K562 (cell line): ENCODE measurements around the gene STK31. TPM values are rescaled to one million over a fixed set of nuclear protein-coding genes. Genes with fewer than 3 reads are reported as not detected.
A peak's percentile ranks its signal among the peaks of the same experiment; 100 is the strongest.

Experiments used
- ATAC-seq: fragments of 200-7000 bp; cut with Tn5 transposase; 3 replicates; pipeline ENCODE4 v1.9.1; 2020; ENCODE audit warnings: moderate library complexity
- BruUV-seq: library from RNA; stranded (reverse); fragments of 400-500 nt; replicated peaks from 2 replicates; lab custom pipeline; 2021; lab: Mats Ljungman, UMichigan
- CTCF ChIA-PET: fragments of 300-600 bp; formaldehyde crosslinking; extraction: SDS; loops from one replicate; lab custom pipeline; 2021; ENCODE audit warnings: low intra/inter-chr PET ratio; lab: Yijun Ruan, JAX
- POLR2A ChIA-PET: fragments of 300-600, 350-650 bp; sonication (Branson Sonifier 250); formaldehyde crosslinking; extraction: SDS; loops from one replicate; lab custom pipeline; 2021; ENCODE audit warnings: antibody characterized with exemption, inconsistent platforms; lab: Yijun Ruan, JAX
- DNase-seq, 4 experiments: peaks; one replicate each; pipeline versions ENCODE4 v3.0.0 to v3.0.0-alpha.2; 2011 to 2018; ENCODE audit warnings: low spot score in 3 of 4, mixed read lengths in 3 of 4; ENCODE audit errors: extremely low read depth in 1 of 4
- FAIRE-seq: peaks from 2 replicates; lab custom pipeline; 2011; peaks lifted over from hg19 to GRCh38; lab: Jason Lieb, UNC
- H2AFZ ChIP-seq: 2 replicates; pipeline ENCODE4 v1.6.0; 2011; ENCODE audit warnings: low read depth, low read length, control low read depth, inconsistent platforms
- H3K27ac ChIP-seq: fragments of 200-600 bp; 3 replicates; pipeline ENCODE4 v1.8.0; 2011; ENCODE audit warnings: low read depth, mild to moderate bottlenecking, control low read depth, inconsistent platforms, low read length, moderate library complexity, mixed read lengths; ENCODE audit errors: extremely low read depth
- H3K27me3 ChIP-seq, 2 experiments: fragments of 300-600 bp in 1 of 2; 2 replicates in 1 of 2; 3 replicates in 1 of 2; pipeline versions ENCODE4 v1.6.0 to v1.8.0; 2011; ENCODE audit warnings: inconsistent platforms in 2 of 2, low read length in 2 of 2, mild to moderate bottlenecking in 1 of 2, mixed read lengths in 1 of 2, moderate library complexity in 1 of 2; ENCODE audit not compliant: control insufficient read depth in 2 of 2, insufficient read depth in 2 of 2
- H3K36me3 ChIP-seq: fragments of 300-600 bp; 3 replicates; pipeline ENCODE4 v1.8.0; 2011; ENCODE audit warnings: mild to moderate bottlenecking, low read length, inconsistent platforms; ENCODE audit not compliant: control insufficient read depth, insufficient read depth
- H3K4me1 ChIP-seq, 2 experiments: fragments of 200-600 bp in 1 of 2; replicated peaks in 1 of 2; 2 replicates in 1 of 2; 3 replicates in 1 of 2; pipeline versions ENCODE4 v1.5.1 to v1.8.0; 2011; ENCODE audit warnings: inconsistent platforms in 2 of 2, low read length in 2 of 2, mild to moderate bottlenecking in 1 of 2, mixed read lengths in 1 of 2, moderate library complexity in 1 of 2; ENCODE audit not compliant: control insufficient read depth in 2 of 2, insufficient read depth in 2 of 2
- H3K4me2 ChIP-seq: 2 replicates; pipeline ENCODE4 v1.6.1; 2011; ENCODE audit warnings: low read length, control low read depth, inconsistent platforms, mixed read lengths; ENCODE audit not compliant: insufficient read depth
- H3K4me3 ChIP-seq: fragments of 200-600 bp; sonication (generic), shearing (Covaris generic); 2 replicates; pipeline ENCODE4 v1.5.1; 2016; ENCODE audit warnings: control low read depth, inconsistent platforms
- H3K79me2 ChIP-seq: fragments of 200-600 bp; 3 replicates; pipeline ENCODE4 v1.8.0; 2011; ENCODE audit warnings: low read length, inconsistent platforms; ENCODE audit not compliant: control insufficient read depth, insufficient read depth
- H3K9ac ChIP-seq, 2 experiments: 2 replicates each; pipeline versions ENCODE4 v1.6.0 to v1.6.1; 2011; ENCODE audit warnings: low read depth in 2 of 2, low read length in 2 of 2, control low read depth in 1 of 2, inconsistent platforms in 1 of 2, mild to moderate bottlenecking in 1 of 2, mixed read lengths in 1 of 2; ENCODE audit not compliant: insufficient read depth in 1 of 2
- H3K9me1 ChIP-seq: one replicate; pipeline ENCODE4 v1.6.0; 2011; ENCODE audit warnings: inconsistent platforms, mild to moderate bottlenecking, low read length, moderate library complexity; ENCODE audit not compliant: control insufficient read depth, insufficient read depth
- H3K9me3 ChIP-seq: replicated peaks from 2 replicates; pipeline ENCODE4 v1.5.1; 2011; ENCODE audit warnings: low read depth, low read length, inconsistent platforms; ENCODE audit not compliant: control insufficient read depth, insufficient read depth
- H4K20me1 ChIP-seq: replicated peaks from 2 replicates; pipeline ENCODE4 v1.6.1; 2011; ENCODE audit warnings: low read length, inconsistent platforms, mixed read lengths; ENCODE audit not compliant: control insufficient read depth, insufficient read depth
- ASH1L ChIP-seq: fragments of 450-650 bp; IDR thresholded peaks from 2 replicates; pipeline ENCODE4 v1.6.1; 2018; ENCODE audit warnings: borderline replicate concordance, mild to moderate bottlenecking, low read depth; ENCODE audit not compliant: partially characterized antibody
- BRF1 ChIP-seq: IDR thresholded peaks from 3 replicates; pipeline ENCODE4 v1.6.1; 2011; ENCODE audit warnings: borderline replicate concordance, mild to moderate bottlenecking; ENCODE audit not compliant: insufficient read length; ENCODE audit errors: extremely low read depth
- CCNT2 ChIP-seq: IDR thresholded peaks from 2 replicates; pipeline ENCODE4 v1.6.1; 2011; ENCODE audit warnings: borderline replicate concordance, low read depth, mild to moderate bottlenecking, moderate library complexity, mixed read lengths, low read length; ENCODE audit not compliant: insufficient read length; ENCODE audit errors: extremely low read depth
- CXXC5 ChIP-seq: fragments of 250-450 bp; sonication (Bioruptor Pico); IDR thresholded peaks from 2 replicates; pipeline ENCODE4 v1.8.0; 2022; ENCODE audit warnings: inconsistent platforms, mild to moderate bottlenecking, moderate library complexity
- HIVEP1 ChIP-seq: fragments of 250-450 bp; sonication (Bioruptor Pico); IDR thresholded peaks from 2 replicates; pipeline ENCODE4 v1.4.0; 2020; ENCODE audit warnings: mild to moderate bottlenecking
- HNRNPK ChIP-seq: fragments of 200-400 bp; formaldehyde crosslinking; IDR thresholded peaks from one replicate; pipeline ENCODE4 v1.6.1; 2018; ENCODE audit warnings: mild to moderate bottlenecking, low read depth, low read length; ENCODE audit not compliant: poor library complexity, severe bottlenecking
- L3MBTL2 ChIP-seq: fragments of 450-650 bp; IDR thresholded peaks from 2 replicates; pipeline ENCODE4 v1.6.1; 2016; ENCODE audit warnings: mild to moderate bottlenecking, moderate library complexity
- NR2C1 ChIP-seq, 2 experiments: fragments of 450-650 bp; IDR thresholded peaks; 2 replicates each; pipeline ENCODE4 v1.6.1; 2017; ENCODE audit warnings: mild to moderate bottlenecking in 2 of 2, antibody characterized with exemption in 1 of 2, inconsistent platforms in 1 of 2, missing compliant biosample characterization in 1 of 2, missing genetic modification characterization in 1 of 2
- NR2C2 ChIP-seq, 2 experiments: fragments of 200-800 bp in 1 of 2; sonication (Bioruptor generic) in 1 of 2; sonication (generic) in 1 of 2; formaldehyde crosslinking in 1 of 2; IDR thresholded peaks; 2 replicates each; pipeline versions ENCODE4 v1.6.1 to v1.8.0; 2016 to 2022; ENCODE audit warnings: mild to moderate bottlenecking in 1 of 2, missing compliant biosample characterization in 1 of 2, missing genetic modification characterization in 1 of 2, missing genetic modification reagents in 1 of 2
- POLR2B ChIP-seq: fragments of 450-650 bp; IDR thresholded peaks from 2 replicates; pipeline ENCODE4 v1.6.1; 2018; ENCODE audit warnings: low read depth; ENCODE audit not compliant: partially characterized antibody
- RB1 ChIP-seq: fragments of 450-650 bp; IDR thresholded peaks from 2 replicates; pipeline ENCODE4 v1.6.1; 2017; ENCODE audit warnings: low read depth, mild to moderate bottlenecking
- SIN3B ChIP-seq: fragments of 450-650 bp; IDR thresholded peaks from 2 replicates; pipeline ENCODE4 v1.6.1; 2017; ENCODE audit warnings: low read depth, mild to moderate bottlenecking, moderate library complexity
- SOX6 ChIP-seq: fragments of 450-650 bp; IDR thresholded peaks from 2 replicates; pipeline ENCODE4 v1.6.1; 2014; ENCODE audit warnings: mild to moderate bottlenecking
- TAL1 ChIP-seq: fragments of 450-650 bp; IDR thresholded peaks from 2 replicates; pipeline ENCODE4 v1.6.1; 2016; ENCODE audit warnings: mild to moderate bottlenecking
- TCF7L2 ChIP-seq: fragments of 150-350 bp; IDR thresholded peaks from 2 replicates; pipeline ENCODE4 v1.6.1; 2016; ENCODE audit warnings: low read depth, mild to moderate bottlenecking, low read length, moderate library complexity
- ZNF165 ChIP-seq: fragments of 250-450 bp; sonication (Bioruptor Pico); IDR thresholded peaks from 2 replicates; pipeline ENCODE4 v1.4.0; 2020; ENCODE audit warnings: borderline replicate concordance
- ZNF395 ChIP-seq: fragments of 200-800 bp; sonication (Bioruptor generic); IDR thresholded peaks from 2 replicates; pipeline ENCODE4 v1.6.1; 2017; ENCODE audit warnings: missing genetic modification characterization, missing compliant biosample characterization
- WGBS: fragments of 100-300 bp; shearing (Covaris generic); methylation state at CpG from one replicate; pipeline ENCODE4 v1.1.6; 2016; ENCODE audit warnings: low coverage, mixed read lengths; ENCODE audit not compliant: insufficient coverage; ENCODE audit errors: missing lambda C conversion rate; 5-methylcytosine and 5-hydroxymethylcytosine counted together
- in situ Hi-C: fragments of 300-500 bp; cut with MboI; formaldehyde crosslinking; loops from 4 replicates; pipeline ENCODE4 v1.15.0; 2018; ENCODE audit warnings: inconsistent platforms, mixed read lengths
- intact Hi-C: fragments of 100-400 bp; cut with micrococcal nuclease; formaldehyde crosslinking; loops from 2 replicates; pipeline ENCODE4 v1.14.2; 2022
- polyA plus RNA-seq, 8 experiments: library from polyadenylated mRNA; depleted of rRNA in 4 of 8; stranded (reverse) in 5 of 8; unstranded in 3 of 8; fragments of >200 nt; fragmentation: Nextera tagmentation in 2 of 8; fragmentation: Illumina TruSeq in 1 of 8; extraction: Ambion mirVana in 2 of 8; extraction: Trizol in 1 of 8; gene quantifications; 2 replicates each; pipeline versions ENCODE4 v1.2.1 to v1.2.3, GENCODE V29; 2011 to 2014; ENCODE audit warnings: inconsistent platforms in 1 of 8, missing spikeins in 1 of 8
- total RNA-seq, 7 experiments: library from RNA; depleted of rRNA in 6 of 7; stranded (reverse); fragments of >200 nt in 6 of 7; fragmentation: Illumina TruSeq in 2 of 7; extraction: Trizol in 2 of 7; gene quantifications; 2 replicates each; pipeline versions ENCODE4 v1.2.1 to v1.2.3, GENCODE V29; 2011 to 2021; ENCODE audit warnings: low replicate concordance in 1 of 7
- TF ChIP-seq, protein P1 (sequence below): fragments of 250-450 bp; sonication (Bioruptor Pico); IDR thresholded peaks from 2 replicates; pipeline ENCODE4 v1.5.0; 2020; ENCODE audit warnings: mild to moderate bottlenecking

Gene STK31
- total and polyA plus RNA-seq, 9 of the 15 experiments (the other 6 are each of a cell fraction or from before 2014, with no cell fraction given): 0.09 to 1.2 (median 0.26) TPM

DNA sequence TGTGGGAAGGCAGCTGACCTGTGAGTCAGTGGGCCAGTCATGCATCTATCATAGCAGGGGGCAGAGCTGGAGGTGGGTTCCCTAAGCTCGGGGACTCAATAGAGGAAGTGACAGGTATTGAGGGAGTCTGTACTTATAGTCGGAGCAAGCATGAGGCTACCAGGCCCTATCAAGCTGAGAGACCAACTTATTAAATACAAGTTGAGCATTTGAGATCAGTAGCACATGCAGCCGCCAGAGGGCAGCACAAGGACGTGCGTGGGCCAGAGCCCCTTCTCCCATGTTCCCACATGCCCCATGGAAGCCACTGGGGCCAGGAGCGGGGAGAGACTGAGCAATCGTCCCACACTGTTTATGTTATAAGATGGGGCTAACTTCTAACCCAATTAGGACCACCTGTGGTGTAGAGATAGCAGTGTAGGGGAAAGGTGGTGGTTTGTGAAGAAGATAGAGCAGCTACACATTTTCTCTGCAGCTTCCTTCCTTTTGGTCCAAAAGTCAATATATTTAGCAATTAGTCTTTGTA, 13.0 kb upstream of the STK31 start:
- in situ Hi-C loops: no loop called here
- peak; percentile 95 for FAIRE-seq
- no peak for TF ChIP-seq HNRNPK
- TF ChIP-seq ASH1L: no peak
- TF ChIP-seq HIVEP1 (CRISPR knock-in tag): no peak
- TF ChIP-seq CXXC5 (CRISPR knock-in tag): peak; percentile 33; the same call in 1 of the 2 replicates
- no peak for TF ChIP-seq SIN3B
- TF ChIP-seq POLR2B: no peak
- no peak for TF ChIP-seq BRF1
- TF ChIP-seq SOX6: no peak
- TF ChIP-seq RB1: peak; percentile 41; the same call in 1 of the 2 replicates
- no peak for TF ChIP-seq TCF7L2
- TF ChIP-seq NR2C2 (CRISPR knock-in tag; IDR thresholded peaks at IDR 0.05): no peak
- no peak for TF ChIP-seq NR2C2 (tag; IDR thresholded peaks at IDR 0.05)
- TF ChIP-seq ZNF165 (CRISPR knock-in tag): no peak
- no peak for TF ChIP-seq ZNF395 (CRISPR knock-in tag)
- TF ChIP-seq NR2C1 (IDR thresholded peaks at IDR 0.05): no peak
- TF ChIP-seq NR2C1 (tag; IDR thresholded peaks at IDR 0.05): no peak
- peak; percentile 62 for TF ChIP-seq TAL1
- TF ChIP-seq, protein P1, sequence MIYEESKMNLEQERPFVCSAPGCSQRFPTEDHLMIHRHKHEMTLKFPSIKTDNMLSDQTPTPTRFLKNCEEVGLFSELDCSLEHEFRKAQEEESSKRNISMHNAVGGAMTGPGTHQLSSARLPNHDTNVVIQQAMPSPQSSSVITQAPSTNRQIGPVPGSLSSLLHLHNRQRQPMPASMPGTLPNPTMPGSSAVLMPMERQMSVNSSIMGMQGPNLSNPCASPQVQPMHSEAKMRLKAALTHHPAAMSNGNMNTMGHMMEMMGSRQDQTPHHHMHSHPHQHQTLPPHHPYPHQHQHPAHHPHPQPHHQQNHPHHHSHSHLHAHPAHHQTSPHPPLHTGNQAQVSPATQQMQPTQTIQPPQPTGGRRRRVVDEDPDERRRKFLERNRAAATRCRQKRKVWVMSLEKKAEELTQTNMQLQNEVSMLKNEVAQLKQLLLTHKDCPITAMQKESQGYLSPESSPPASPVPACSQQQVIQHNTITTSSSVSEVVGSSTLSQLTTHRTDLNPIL (CRISPR knock-in tag): no peak
- no peak for TF ChIP-seq CCNT2
- 0 out of 2 replicates have a peak, but pooled peaks have one; percentile 32 for TF ChIP-seq L3MBTL2

More for the DNA sequence above, 13.0 kb upstream of the STK31 start:
- WGBS: 0% methylated on average over 4 of the region's 7 CpGs
- Histone ChIP-seq H4K20me1 (no peaks in the 10 kb centered on the region), H3K27me3 (no peaks in the 10 kb centered on the region), H3K9me3 (0 out of 2 replicates have a peak, but pooled peaks cover 2% of the 10 kb centered on the region), H3K9me1 (no peaks in the 10 kb centered on the region), H3K27ac (no peak overlapping the region), H3K4me1 (peaks cover 0 to 3% of the 10 kb centered on the region in 2 experiments; a peak in 1 of 5 replicates), H2AFZ (peak overlapping the region; percentile 94), H3K4me2 (no peak overlapping the region; the same call in 1 of the 2 replicates), H3K9ac (no peak overlapping the region), H3K79me2 (no peaks in the 10 kb centered on the region), H3K36me3 (no peaks in the 10 kb centered on the region), H3K4me3 (no peak overlapping the region)
- no TSS peak for BruUV-seq
- CTCF ChIA-PET: interaction anchor here (1.8 to 2.8 kb wide), 2 partner anchors 15 to 126 kb away, joined by 8 to 14 read pairs; no protein-coding TSS in a partner anchor
- ATAC-seq (peak; percentile 98), DNase-seq (peak; percentile 71 to 89 (median 76))
- POLR2A ChIA-PET: interaction anchor here (0.7 to 1.0 kb wide), 3 partner anchors 48 to 423 kb away, joined by 3 read pairs; no protein-coding TSS in a partner anchor
- intact Hi-C loops: loop anchor here (2.0 to 5.0 kb wide), 3 partner anchors 16 to 125 kb away; no protein-coding TSS in a partner anchor
